Measurements from ENCODE around the gene DENND2D.

Gene DENND2D

GRCh38 chr1:111140680-111140967 is 59.8 kb downstream of the DENND2D start:
- no peak for DNase-seq (ENCODE audit: extremely low read depth, low read depth)
- TF ChIP-seq CTCF (IDR thresholded peaks at IDR 0.05; ENCODE audit: low read depth, low read length) = no peak

- DNase-seq (ENCODE audit: extremely low read depth, low read depth) = peak; percentile 84
- no peak for TF ChIP-seq CTCF (IDR thresholded peaks at IDR 0.05; ENCODE audit: low read depth, low read length)
Measured at GRCh38 chr1:111139956-111140679, 60.3 kb downstream of the DENND2D start, which contains the start of the genes CEPT1 and DRAM2. Gene CEPT1 (plus strand): TSS chr1:111140223. CDS start chr1:111147715, 7,492 bp downstream. Gene DRAM2 (minus strand): TSS chr1:111140093. CDS start chr1:111131554, 8,539 bp downstream.

- no peak for DNase-seq (ENCODE audit: extremely low read depth, low read depth)
- TF ChIP-seq CTCF (IDR thresholded peaks at IDR 0.05; ENCODE audit: low read depth, low read length) = no peak; the same call in 1 of the 2 replicates
Measured at GRCh38 chr1:111139324-111139955, 61.0 kb downstream of the DENND2D start.

Measured in AG09319 (cell line).